GM12878 (cell line): ENCODE results near the gene RPL21. TPM values are rescaled to one million over a fixed set of nuclear protein-coding genes. Genes with fewer than 3 reads are reported as not detected.

ENCODE experiments used
- ATAC-seq: fragments of 200-7000 bp; cut with Tn5 transposase; 3 replicates; pipeline ENCODE4 v1.9.1; 2020; ENCODE audit warnings: mild to moderate bottlenecking, moderate library complexity
- BruUV-seq: library from RNA; stranded (reverse); fragments of 400-500 nt; replicated peaks from 2 replicates; lab custom pipeline; 2021; lab: Mats Ljungman, UMichigan
- CTCF ChIA-PET: fragments of 300-600 bp; sonication (Branson Sonifier 250); formaldehyde crosslinking; extraction: SDS; loops from one replicate; lab custom pipeline; 2021; ENCODE audit warnings: inconsistent platforms; lab: Yijun Ruan, JAX
- POLR2A ChIA-PET: fragments of 350-600 bp; formaldehyde crosslinking; extraction: SDS; loops from one replicate; lab custom pipeline; 2021; ENCODE audit warnings: inconsistent platforms; lab: Charles Lee
- RAD21 ChIA-PET: fragments of 300-600 bp; sonication (Branson Sonifier 250); formaldehyde crosslinking; loops from one replicate; lab custom pipeline; 2023; ENCODE audit warnings: antibody characterized with exemption; ENCODE audit not compliant: unreplicated experiment; lab: Charles Lee
- SMC1A ChIA-PET: fragments of 300-600 bp; sonication (Branson Sonifier 250); formaldehyde crosslinking; loops from one replicate; lab custom pipeline; 2023; ENCODE audit not compliant: unreplicated experiment, uncharacterized antibody; lab: Charles Lee
- DNase-seq: peaks from one replicate; pipeline ENCODE4 v3.0.0-alpha.2; 2011; ENCODE audit warnings: low read depth, low spot score
- FAIRE-seq: peaks from 3 replicates; lab custom pipeline; 2011; peaks lifted over from hg19 to GRCh38; lab: Jason Lieb, UNC
- H2AFZ ChIP-seq: 2 replicates; pipeline ENCODE4 v1.6.0; 2011; ENCODE audit warnings: low read depth, low read length, control low read depth; ENCODE audit not compliant: control insufficient read depth
- H3K27ac ChIP-seq: 2 replicates; pipeline ENCODE4 v1.5.1; 2011; ENCODE audit warnings: control low read depth; ENCODE audit not compliant: control insufficient read depth, insufficient read depth
- H3K27me3 ChIP-seq, 2 experiments: replicated peaks in 1 of 2; 2 replicates each; pipeline versions ENCODE4 v1.6.0 to v1.6.1; 2011; ENCODE audit warnings: low read length in 1 of 2; ENCODE audit not compliant: control insufficient read depth in 2 of 2, insufficient read depth in 2 of 2
- H3K36me3 ChIP-seq, 2 experiments: 2 replicates each; pipeline ENCODE4 v1.5.1; 2011; ENCODE audit warnings: low read length in 1 of 2; ENCODE audit not compliant: control insufficient read depth in 2 of 2, insufficient read depth in 2 of 2
- H3K4me1 ChIP-seq: 2 replicates; pipeline ENCODE4 v1.6.1; 2011; ENCODE audit warnings: mild to moderate bottlenecking, low read length, moderate library complexity, mixed read lengths; ENCODE audit not compliant: control insufficient read depth, insufficient read depth
- H3K4me2 ChIP-seq: 2 replicates; pipeline ENCODE4 v1.6.0; 2011; ENCODE audit warnings: control low read depth; ENCODE audit not compliant: control insufficient read depth, insufficient read depth
- H3K4me3 ChIP-seq: fragments of 200-600 bp; sonication (generic); 2 replicates; pipeline ENCODE4 v1.5.1; 2016
- H3K79me2 ChIP-seq: 2 replicates; pipeline ENCODE4 v1.6.0; 2011; ENCODE audit warnings: low read length; ENCODE audit not compliant: control insufficient read depth, insufficient read depth
- H3K9ac ChIP-seq: 2 replicates; pipeline ENCODE4 v1.8.0; 2011; ENCODE audit warnings: low read length, control low read depth, mixed read lengths; ENCODE audit not compliant: control insufficient read depth, insufficient read depth
- H3K9me3 ChIP-seq: replicated peaks from 3 replicates; pipeline ENCODE4 v1.5.1; 2011; ENCODE audit warnings: mild to moderate bottlenecking, low read length; ENCODE audit not compliant: control insufficient read depth, insufficient read depth
- H4K20me1 ChIP-seq: 2 replicates; pipeline ENCODE4 v1.6.0; 2011; ENCODE audit not compliant: control insufficient read depth, insufficient read depth
- CHD4 ChIP-seq: fragments of 200-600 bp; sonication (generic); IDR thresholded peaks from 2 replicates; pipeline ENCODE4 v1.6.1; 2016; ENCODE audit warnings: mild to moderate bottlenecking
- EED ChIP-seq: sonication (generic); IDR thresholded peaks from 2 replicates; pipeline ENCODE4 v1.6.1; 2016; ENCODE audit warnings: antibody characterized with exemption, low read depth
- HSF1 ChIP-seq: fragments of 150-350 bp; IDR thresholded peaks from 2 replicates; pipeline ENCODE4 v1.6.1; 2014; ENCODE audit warnings: mild to moderate bottlenecking, low read depth, low read length
- IKZF2 ChIP-seq, 2 experiments: fragments of 450-650 bp; IDR thresholded peaks; 2 replicates each; pipeline ENCODE4 v1.6.1; 2017; ENCODE audit warnings: mild to moderate bottlenecking in 2 of 2, moderate library complexity in 2 of 2
- NFXL1 ChIP-seq: fragments of 450-650 bp; IDR thresholded peaks from 2 replicates; pipeline ENCODE4 v1.6.1; 2017; ENCODE audit warnings: antibody characterized with exemption, mild to moderate bottlenecking, borderline replicate concordance
- PML ChIP-seq: IDR thresholded peaks from 2 replicates; pipeline ENCODE4 v1.6.1; 2012; ENCODE audit warnings: low read length, inconsistent platforms
- POU2F2 ChIP-seq: IDR thresholded peaks from 3 replicates; pipeline ENCODE4 v1.6.1; 2011; ENCODE audit warnings: low read depth, mild to moderate bottlenecking, low read length, borderline replicate concordance
- TBL1XR1 ChIP-seq: IDR thresholded peaks from 2 replicates; pipeline ENCODE4 v1.6.1; 2012; ENCODE audit warnings: low read depth, low read length, improper control_type of control experiment
- ZBED1 ChIP-seq: IDR thresholded peaks from 2 replicates; pipeline ENCODE4 v1.6.1; 2016; ENCODE audit warnings: borderline replicate concordance
- ZBTB4 ChIP-seq: fragments of 450-650 bp; formaldehyde crosslinking; IDR thresholded peaks from 2 replicates; pipeline ENCODE4 v1.4.0; 2022; ENCODE audit warnings: mild to moderate bottlenecking, moderate library complexity
- ZNF622 ChIP-seq: fragments of 450-650 bp; IDR thresholded peaks from 2 replicates; pipeline ENCODE4 v1.6.1; 2017; ENCODE audit warnings: mild to moderate bottlenecking, inconsistent platforms
- WGBS: methylation state at CpG from one replicate; pipeline ENCODE4 v1.1.6; 2016; ENCODE audit warnings: low lambda C conversion rate; ENCODE audit not compliant: insufficient replicate concordance, insufficient coverage; ENCODE audit errors: missing lambda C conversion rate; 5-methylcytosine and 5-hydroxymethylcytosine counted together
- in situ Hi-C: fragments of 300-500 bp; cut with MboI; formaldehyde crosslinking; loops from 9 replicates; pipeline ENCODE4 v1.14.3; 2018; ENCODE audit warnings: mixed read lengths
- intact Hi-C: fragments of 100-400 bp; cut with micrococcal nuclease; formaldehyde crosslinking; loops from one replicate; pipeline ENCODE4 v1.14.2; 2022; ENCODE audit not compliant: unreplicated experiment
- polyA plus RNA-seq, 11 experiments: library from polyadenylated mRNA; depleted of rRNA in 4 of 11; unstranded in 6 of 11; stranded (reverse) in 5 of 11; fragments of >200 nt; fragmentation: Nextera tagmentation in 4 of 11; fragmentation: Illumina TruSeq in 1 of 11; extraction: Ambion mirVana in 4 of 11; extraction: Trizol in 1 of 11; gene quantifications; 1 replicate in 1 of 11; 2 replicates in 10 of 11; pipeline versions ENCODE4 v1.2.1 to v1.2.3, GENCODE V29; 2011 to 2016; ENCODE audit warnings: inconsistent platforms in 2 of 11, missing spikeins in 2 of 11, low read depth in 1 of 11
- total RNA-seq, 4 experiments: library from RNA; depleted of rRNA in 3 of 4; stranded (reverse); fragments of >200 nt in 3 of 4; fragmentation: Illumina TruSeq in 1 of 4; extraction: Trizol in 1 of 4; gene quantifications; 2 replicates each; pipeline versions ENCODE4 v1.2.1 to v1.2.3, GENCODE V29; 2013 to 2021

RPL21 gene
- total and polyA plus RNA-seq, 10 of the 15 experiments (the other 5 are each of a cell fraction or from before 2014, with no cell fraction given): 817 to 9,760 (median 1,698) TPM

GRCh38 chr13:27279506-27279905, 28.1 kb downstream of the RPL21 start:
- no peaks in the 10 kb centered on the region for H3K36me3 ChIP-seq
- no peaks in the 10 kb centered on the region for H3K79me2 ChIP-seq
- ATAC-seq: no peak
- RAD21 ChIA-PET: no interaction called here
- TF ChIP-seq NFXL1 (no peak), ZBED1 (no peak), ZNF622 (no peak), EED (no peak), IKZF2 (IDR thresholded peaks at IDR 0.05) (no peak), ZBTB4 (no peak), CHD4 (no peak), HSF1 (no peak), POU2F2 (no peak), PML (no peak), TBL1XR1 (no peak)
- TF ChIP-seq, all 136 proteins: peak for 0
- intact Hi-C loops: no loop called here
- Histone ChIP-seq H4K20me1 (no peaks in the 10 kb centered on the region), H3K4me3 (no peak overlapping the region), H3K4me1 (no peaks in the 10 kb centered on the region), H3K4me2 (no peak overlapping the region), H3K9me3 (no peaks in the 10 kb centered on the region), H2AFZ (no peak overlapping the region), H3K27me3 (no peaks in the 10 kb centered on the region; a peak in 1 of 4 replicates), H3K27ac (no peak overlapping the region), H3K9ac (no peak overlapping the region)
- in situ Hi-C loops: no loop called here
- POLR2A ChIA-PET: no interaction called here
- 52% methylated on average over 7 of the region's 7 CpGs for WGBS
- DNase-seq: no peak
- CTCF ChIA-PET: interaction anchor here (1.3 to 3.0 kb wide), 3 partner anchors 9 to 294 kb away, joined by 3 to 19 read pairs (median 5); partner anchors contain the start of gene RASL11A
- SMC1A ChIA-PET: interaction anchor here (1.5 kb wide), 1 partner anchor 16 kb away, joined by 4 read pairs; no protein-coding TSS in a partner anchor
- BruUV-seq: no TSS peak
- FAIRE-seq: no peak
